ENCODE results near the gene USH2A. TPM values are rescaled to one million over a fixed set of nuclear protein-coding genes. Genes with fewer than 3 reads are reported as not detected.

USH2A gene
- polyA plus RNA-seq, 1 donor from 2014 or later, result 0.17 TPM

DNA sequence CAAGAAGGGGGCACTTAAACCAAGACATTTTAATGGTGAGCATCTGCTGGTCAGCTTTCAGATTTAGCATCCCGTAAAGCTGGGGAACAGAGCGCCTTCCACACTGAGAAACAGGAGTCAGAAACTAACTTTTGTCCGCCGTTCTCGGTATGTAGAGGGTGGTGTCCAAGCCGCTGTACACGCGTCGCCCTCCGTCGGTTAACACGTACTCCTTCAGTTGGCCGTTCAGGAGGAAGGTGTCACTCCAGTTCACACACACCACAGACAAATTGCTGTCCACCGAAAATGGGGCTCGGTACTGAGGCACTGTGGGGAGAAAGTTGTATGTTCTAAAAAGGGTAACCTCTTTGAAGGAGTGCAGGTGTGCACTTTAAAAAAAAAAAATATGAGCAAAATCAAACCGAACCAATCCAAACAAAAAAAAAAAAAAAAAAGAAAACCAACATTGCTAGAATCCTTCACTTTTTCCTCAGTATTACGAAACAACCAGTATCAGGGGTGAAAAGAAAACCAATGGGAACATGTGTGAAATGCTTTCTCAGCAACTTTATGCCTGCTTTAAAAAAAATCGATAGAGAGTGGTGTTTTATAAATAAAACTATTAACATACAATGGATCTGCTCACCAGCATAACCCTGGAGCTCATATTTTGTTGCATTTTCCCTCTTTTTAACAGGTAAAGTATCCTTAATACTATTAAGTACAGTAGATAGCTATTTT lies 782.7 kb downstream of the USH2A start:
- no peaks in the 10 kb centered on the region for H3K27me3 ChIP-seq (ENCODE audit: insufficient read depth, low read depth, low read length)
- H3K27ac ChIP-seq (ENCODE audit: low read length), result no peak overlapping the region
- TF ChIP-seq SMC3 (conservative IDR thresholded peaks at IDR 0.05; ENCODE audit: poor library complexity), result no peak
- TF ChIP-seq, protein P1, sequence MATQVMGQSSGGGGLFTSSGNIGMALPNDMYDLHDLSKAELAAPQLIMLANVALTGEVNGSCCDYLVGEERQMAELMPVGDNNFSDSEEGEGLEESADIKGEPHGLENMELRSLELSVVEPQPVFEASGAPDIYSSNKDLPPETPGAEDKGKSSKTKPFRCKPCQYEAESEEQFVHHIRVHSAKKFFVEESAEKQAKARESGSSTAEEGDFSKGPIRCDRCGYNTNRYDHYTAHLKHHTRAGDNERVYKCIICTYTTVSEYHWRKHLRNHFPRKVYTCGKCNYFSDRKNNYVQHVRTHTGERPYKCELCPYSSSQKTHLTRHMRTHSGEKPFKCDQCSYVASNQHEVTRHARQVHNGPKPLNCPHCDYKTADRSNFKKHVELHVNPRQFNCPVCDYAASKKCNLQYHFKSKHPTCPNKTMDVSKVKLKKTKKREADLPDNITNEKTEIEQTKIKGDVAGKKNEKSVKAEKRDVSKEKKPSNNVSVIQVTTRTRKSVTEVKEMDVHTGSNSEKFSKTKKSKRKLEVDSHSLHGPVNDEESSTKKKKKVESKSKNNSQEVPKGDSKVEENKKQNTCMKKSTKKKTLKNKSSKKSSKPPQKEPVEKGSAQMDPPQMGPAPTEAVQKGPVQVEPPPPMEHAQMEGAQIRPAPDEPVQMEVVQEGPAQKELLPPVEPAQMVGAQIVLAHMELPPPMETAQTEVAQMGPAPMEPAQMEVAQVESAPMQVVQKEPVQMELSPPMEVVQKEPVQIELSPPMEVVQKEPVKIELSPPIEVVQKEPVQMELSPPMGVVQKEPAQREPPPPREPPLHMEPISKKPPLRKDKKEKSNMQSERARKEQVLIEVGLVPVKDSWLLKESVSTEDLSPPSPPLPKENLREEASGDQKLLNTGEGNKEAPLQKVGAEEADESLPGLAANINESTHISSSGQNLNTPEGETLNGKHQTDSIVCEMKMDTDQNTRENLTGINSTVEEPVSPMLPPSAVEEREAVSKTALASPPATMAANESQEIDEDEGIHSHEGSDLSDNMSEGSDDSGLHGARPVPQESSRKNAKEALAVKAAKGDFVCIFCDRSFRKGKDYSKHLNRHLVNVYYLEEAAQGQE (IDR thresholded peaks at IDR 0.05; ENCODE audit: borderline replicate concordance), result no peak
- TF ChIP-seq RAD21 (conservative IDR thresholded peaks at IDR 0.05), result no peak
- TF ChIP-seq TAF1 (IDR thresholded peaks at IDR 0.05; ENCODE audit: low read depth), result no peak
- TF ChIP-seq EZH2 (IDR thresholded peaks at IDR 0.05; ENCODE audit: borderline replicate concordance, insufficient read depth, low read length, poor library complexity, severe bottlenecking), result no peak
- TF ChIP-seq, protein P2, sequence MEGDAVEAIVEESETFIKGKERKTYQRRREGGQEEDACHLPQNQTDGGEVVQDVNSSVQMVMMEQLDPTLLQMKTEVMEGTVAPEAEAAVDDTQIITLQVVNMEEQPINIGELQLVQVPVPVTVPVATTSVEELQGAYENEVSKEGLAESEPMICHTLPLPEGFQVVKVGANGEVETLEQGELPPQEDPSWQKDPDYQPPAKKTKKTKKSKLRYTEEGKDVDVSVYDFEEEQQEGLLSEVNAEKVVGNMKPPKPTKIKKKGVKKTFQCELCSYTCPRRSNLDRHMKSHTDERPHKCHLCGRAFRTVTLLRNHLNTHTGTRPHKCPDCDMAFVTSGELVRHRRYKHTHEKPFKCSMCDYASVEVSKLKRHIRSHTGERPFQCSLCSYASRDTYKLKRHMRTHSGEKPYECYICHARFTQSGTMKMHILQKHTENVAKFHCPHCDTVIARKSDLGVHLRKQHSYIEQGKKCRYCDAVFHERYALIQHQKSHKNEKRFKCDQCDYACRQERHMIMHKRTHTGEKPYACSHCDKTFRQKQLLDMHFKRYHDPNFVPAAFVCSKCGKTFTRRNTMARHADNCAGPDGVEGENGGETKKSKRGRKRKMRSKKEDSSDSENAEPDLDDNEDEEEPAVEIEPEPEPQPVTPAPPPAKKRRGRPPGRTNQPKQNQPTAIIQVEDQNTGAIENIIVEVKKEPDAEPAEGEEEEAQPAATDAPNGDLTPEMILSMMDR (IDR thresholded peaks at IDR 0.05; ENCODE audit: poor library complexity, severe bottlenecking), result no peak
- TF ChIP-seq MXI1 (conservative IDR thresholded peaks at IDR 0.05; ENCODE audit: poor library complexity, severe bottlenecking), result no peak
- TF ChIP-seq EP300 (conservative IDR thresholded peaks at IDR 0.05; ENCODE audit: poor library complexity, severe bottlenecking), result no peak
- no peak for TF ChIP-seq POLR2AphosphoS5 (IDR thresholded peaks at IDR 0.05)
- H3K9me3 ChIP-seq (ENCODE audit: low read length), result no peaks in the 10 kb centered on the region
- no peaks in the 10 kb centered on the region for H3F3A ChIP-seq (ENCODE audit: insufficient read depth, low read length, poor library complexity, severe bottlenecking)
- no peaks in the 10 kb centered on the region for H3K9me2 ChIP-seq (ENCODE audit: insufficient read depth, low read length)
- H3K36me3 ChIP-seq (ENCODE audit: insufficient read depth, low read length), result no peaks in the 10 kb centered on the region
- no peak overlapping the region for H3K4me2 ChIP-seq (ENCODE audit: low read length)
- no peaks in the 10 kb centered on the region for H4K20me1 ChIP-seq (ENCODE audit: insufficient read depth)
- H3K79me2 ChIP-seq (replicated peaks; ENCODE audit: insufficient read depth, low read length), result no peaks in the 10 kb centered on the region
- H2AFZ ChIP-seq (ENCODE audit: low read depth, low read length), result no peak overlapping the region
- H3K4me3 ChIP-seq (ENCODE audit: low read length), result no peak overlapping the region
- H3K9ac ChIP-seq (ENCODE audit: low read length), result no peak overlapping the region

DNA sequence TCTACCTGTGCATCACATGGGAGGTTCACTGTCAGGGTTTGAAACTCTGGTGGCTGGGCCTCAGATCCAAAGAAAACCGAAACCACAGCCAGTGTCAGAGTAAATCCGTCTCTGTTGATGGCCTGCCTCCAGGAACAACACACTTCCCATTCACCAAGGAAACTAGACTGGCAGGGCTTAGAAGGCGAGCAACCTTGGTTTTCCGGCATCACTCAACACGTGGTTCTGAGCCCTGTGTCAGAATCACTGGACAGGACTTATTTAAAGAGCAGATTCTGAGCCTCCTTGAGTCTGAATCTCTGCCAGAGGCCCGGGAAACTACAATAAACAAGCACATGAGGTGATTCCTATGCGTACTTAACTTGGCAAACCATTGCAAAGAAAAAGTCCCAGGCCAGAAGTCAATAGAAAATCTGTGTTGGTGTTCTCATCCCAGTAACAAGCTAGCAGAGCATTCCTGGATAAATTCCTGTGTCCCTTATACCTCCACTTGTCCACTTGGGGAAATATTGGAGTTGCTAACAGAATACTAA lies 786.1 kb downstream of the USH2A start:
- H3K27me3 ChIP-seq (ENCODE audit: insufficient read depth, low read depth, low read length), result no peaks in the 10 kb centered on the region
- H3K79me2 ChIP-seq (replicated peaks; ENCODE audit: insufficient read depth, low read length), result no peaks in the 10 kb centered on the region
- no peak overlapping the region for H3K9ac ChIP-seq (ENCODE audit: low read length)
- TF ChIP-seq SMC3 (conservative IDR thresholded peaks at IDR 0.05; ENCODE audit: poor library complexity) (no peak), MXI1 (conservative IDR thresholded peaks at IDR 0.05; ENCODE audit: poor library complexity, severe bottlenecking) (no peak), RAD21 (conservative IDR thresholded peaks at IDR 0.05) (no peak), POLR2AphosphoS5 (IDR thresholded peaks at IDR 0.05) (no peak), EP300 (conservative IDR thresholded peaks at IDR 0.05; ENCODE audit: poor library complexity, severe bottlenecking) (no peak), EZH2 (IDR thresholded peaks at IDR 0.05; ENCODE audit: borderline replicate concordance, insufficient read depth, low read length, poor library complexity, severe bottlenecking) (no peak), TAF1 (IDR thresholded peaks at IDR 0.05; ENCODE audit: low read depth) (no peak)
- TF ChIP-seq, protein P2 (IDR thresholded peaks at IDR 0.05; ENCODE audit: poor library complexity, severe bottlenecking), result no peak
- TF ChIP-seq, protein P1 (IDR thresholded peaks at IDR 0.05; ENCODE audit: borderline replicate concordance), result no peak
- H3K27ac ChIP-seq (ENCODE audit: low read length), result no peak overlapping the region
- no peak overlapping the region for H3K4me3 ChIP-seq (ENCODE audit: low read length)
- no peaks in the 10 kb centered on the region for H3F3A ChIP-seq (ENCODE audit: insufficient read depth, low read length, poor library complexity, severe bottlenecking)
- H3K9me3 ChIP-seq (ENCODE audit: low read length), result no peaks in the 10 kb centered on the region
- no peaks in the 10 kb centered on the region for H3K9me2 ChIP-seq (ENCODE audit: insufficient read depth, low read length)
- H2AFZ ChIP-seq (ENCODE audit: low read depth, low read length), result no peak overlapping the region
- no peaks in the 10 kb centered on the region for H4K20me1 ChIP-seq (ENCODE audit: insufficient read depth)
- H3K4me2 ChIP-seq (ENCODE audit: low read length), result no peak overlapping the region
- no peaks in the 10 kb centered on the region for H3K36me3 ChIP-seq (ENCODE audit: insufficient read depth, low read length)
